ENCODE measurements around the gene SCIN.
"Not testable (repeated sequence)": the region's sequence is repeated elsewhere in the genome, so short reads cannot be mapped to it uniquely, and the experiment has no call there.

The SCIN gene

DNA sequence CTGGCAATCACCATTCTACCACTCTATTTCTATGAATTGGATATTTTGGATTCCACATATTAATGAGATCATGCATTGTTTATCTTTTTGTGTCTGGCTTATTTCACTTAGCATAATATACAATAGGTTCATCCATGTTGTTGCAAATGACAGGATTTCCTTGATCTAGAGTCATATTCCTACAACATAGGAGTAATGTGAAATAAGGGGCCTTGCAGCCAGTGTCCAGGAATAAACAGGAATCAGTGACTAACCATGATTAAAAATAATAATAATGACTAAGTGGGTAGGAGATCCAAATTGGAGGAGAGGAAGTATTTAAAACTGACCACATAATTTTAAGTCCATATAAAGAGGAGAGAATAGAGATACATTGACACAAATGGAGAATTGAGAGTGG lies 49.9 kb downstream of the SCIN start:
- DNase-seq = no peak

DNA sequence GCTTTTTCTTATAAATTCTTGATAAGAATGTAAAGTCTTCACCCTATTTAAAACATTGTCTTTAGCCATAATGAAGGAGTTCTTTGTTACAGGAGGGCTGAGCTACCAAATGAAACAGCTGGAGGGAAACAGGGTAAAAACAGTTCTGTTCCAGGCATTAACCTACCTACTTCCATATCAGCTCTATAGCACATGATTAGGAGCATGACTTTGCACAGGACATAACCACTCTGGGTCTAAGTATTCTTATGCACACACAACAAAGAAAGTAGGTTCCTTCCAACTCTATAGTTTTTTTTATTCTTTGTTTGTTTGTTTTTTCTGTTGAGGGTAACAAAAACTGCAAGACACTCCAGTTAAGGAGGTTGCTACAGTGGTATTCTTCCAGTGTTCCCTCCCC lies 52.7 kb downstream of the SCIN start:
- no peak for DNase-seq

DNA sequence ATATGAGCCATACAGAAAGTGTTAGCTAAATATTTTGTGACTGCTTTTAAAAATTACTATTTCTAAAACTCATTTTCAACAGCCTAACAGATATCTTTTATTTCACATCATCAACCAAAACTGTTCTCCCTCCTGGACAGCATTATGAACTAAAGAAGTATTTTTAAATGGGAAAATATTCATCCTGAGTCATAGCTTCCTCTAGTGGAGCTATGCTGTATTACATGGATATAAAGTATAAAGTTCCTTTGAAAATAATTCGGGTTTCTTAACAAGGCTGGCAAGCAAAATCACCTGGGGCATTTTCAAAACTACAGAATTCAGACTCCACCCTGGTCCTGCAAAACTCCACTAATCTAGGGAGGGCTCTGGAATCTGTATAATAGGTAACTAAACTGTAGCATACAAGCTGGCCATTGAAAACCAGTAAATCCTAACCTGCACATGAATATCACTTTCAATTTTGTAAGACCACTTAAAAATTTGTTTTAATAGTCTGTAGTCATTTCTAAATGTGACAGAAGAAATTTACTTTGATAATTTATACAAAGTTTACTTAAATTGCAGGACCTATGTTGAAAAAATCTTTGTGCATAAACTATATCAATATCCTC lies 53.5 kb downstream of the SCIN start:
- no peak for DNase-seq

DNA sequence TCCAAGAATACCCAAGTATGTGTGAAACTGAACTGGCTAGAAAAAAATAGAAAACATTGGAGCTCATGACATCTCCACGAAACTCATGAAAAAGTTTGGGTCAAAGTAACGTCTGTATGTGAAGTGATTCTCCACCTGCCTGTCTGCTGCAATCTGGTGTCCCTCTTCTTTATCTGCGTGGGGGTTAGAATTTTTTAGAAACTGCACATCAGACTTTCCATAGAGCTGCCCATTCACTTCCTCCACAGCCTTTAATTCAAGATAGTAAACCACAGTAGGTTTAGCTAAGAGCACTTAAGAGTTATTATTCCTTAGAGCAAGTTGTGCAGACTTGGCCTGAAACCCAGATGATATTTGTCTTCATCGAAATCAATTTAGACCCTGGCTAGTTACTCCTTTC lies 55.3 kb downstream of the SCIN start:
- DNase-seq = no peak

DNA sequence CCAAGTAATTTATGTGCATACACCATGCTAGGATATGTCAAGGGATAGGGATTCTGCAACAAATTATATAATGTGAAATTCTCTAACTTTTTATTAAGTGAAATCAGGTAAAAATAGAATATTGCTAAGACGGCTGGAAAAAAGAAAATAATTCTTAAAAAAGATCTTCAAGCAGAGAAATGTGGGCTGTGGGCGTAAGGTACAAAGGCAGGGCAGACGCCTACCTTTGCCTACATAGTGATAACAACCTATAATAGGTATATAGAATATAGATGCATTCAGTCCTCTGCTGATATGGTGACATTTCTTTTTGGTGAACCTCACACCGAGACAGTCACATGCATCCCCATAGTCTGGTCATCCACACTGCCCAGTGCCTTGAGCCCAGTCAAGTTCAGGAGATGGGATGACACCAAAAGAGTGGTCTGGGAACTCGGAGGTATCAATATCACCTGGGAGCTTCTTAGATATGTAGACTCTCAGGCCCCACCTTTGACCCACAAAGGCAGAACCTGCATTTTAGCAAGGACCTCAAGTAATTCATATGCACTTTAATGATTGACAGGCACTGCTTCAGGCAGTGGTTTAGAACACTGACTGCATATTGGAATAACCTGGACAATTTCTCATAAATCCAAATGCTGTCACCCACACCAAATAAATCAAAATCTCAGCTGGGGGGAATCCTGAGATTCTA lies 59.4 kb downstream of the SCIN start:
- DNase-seq = no peak

DNA sequence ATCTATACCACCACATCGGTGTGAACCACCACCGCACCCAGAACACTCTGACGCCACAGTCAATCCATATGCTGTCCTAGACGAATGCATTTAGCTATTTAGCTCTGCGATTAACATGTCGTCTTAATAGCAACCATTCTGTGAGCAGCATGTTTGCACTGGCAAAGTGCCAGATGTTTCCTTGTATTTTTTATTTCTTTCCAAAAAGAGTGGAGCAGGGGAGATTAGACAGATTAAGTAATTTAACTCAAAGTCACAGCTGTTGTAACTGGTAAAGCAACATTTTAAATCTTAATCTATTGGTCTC lies 59.9 kb downstream of the SCIN start:
- DNase-seq = no peak

DNA sequence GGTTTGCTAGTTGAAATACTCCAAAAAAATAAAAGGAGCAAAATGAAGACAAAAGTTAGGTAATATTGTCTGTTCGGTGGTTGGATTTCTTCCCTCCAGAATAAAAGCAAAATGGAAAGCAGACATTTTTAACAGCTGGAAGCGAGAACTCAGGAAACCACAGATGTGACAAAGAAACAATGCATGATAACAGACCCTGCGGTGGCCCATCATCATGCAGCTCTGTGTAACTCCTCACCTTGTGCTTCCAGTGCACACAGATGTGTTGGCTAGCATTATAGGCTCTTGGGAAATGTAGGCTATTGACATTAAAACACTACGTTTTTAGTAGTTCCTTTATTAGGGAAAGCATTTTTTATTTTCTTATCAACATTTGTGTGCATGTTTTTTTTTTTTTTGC lies 63.1 kb downstream of the SCIN start:
- DNase-seq = no peak

DNA sequence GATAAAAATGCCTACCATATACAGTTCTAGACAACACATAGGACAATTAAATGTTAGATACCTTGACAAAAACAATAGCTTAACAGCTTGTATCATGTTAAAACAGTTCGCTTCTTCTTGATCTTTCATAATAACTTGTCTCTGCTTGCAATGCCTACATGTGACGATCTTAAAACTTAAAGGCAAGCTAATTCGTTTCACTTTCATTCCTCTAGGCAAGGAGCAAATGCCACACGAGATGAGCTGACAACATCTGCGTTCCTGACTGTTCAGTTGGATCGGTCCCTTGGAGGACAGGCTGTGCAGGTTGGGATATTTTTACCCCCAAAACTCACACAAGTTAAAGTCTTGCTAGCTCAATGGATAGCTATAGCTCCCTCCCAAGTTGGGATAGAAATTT lies 65.3 kb downstream of the SCIN start:
- no peak for DNase-seq

DNA sequence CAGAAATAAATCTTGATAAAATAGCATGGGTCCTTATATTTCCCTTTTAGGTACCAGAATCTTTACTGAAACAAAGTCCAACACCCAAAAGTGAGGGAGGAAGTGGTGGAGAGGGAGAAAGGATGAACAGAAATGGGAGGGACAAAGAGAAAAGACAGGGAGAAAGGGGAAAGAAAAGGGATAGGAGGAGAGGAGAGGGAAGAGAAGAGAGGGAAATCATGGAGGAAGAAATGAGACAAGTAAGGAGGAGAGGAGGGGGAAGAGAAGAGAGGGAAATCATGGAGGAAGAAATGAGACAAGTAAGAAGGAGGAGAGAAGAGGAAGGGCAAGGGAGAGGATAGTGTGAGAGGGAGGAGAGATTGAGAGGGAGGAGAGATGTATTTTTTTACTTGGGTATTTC lies 66.8 kb downstream of the SCIN start:
- no peak for DNase-seq

DNA sequence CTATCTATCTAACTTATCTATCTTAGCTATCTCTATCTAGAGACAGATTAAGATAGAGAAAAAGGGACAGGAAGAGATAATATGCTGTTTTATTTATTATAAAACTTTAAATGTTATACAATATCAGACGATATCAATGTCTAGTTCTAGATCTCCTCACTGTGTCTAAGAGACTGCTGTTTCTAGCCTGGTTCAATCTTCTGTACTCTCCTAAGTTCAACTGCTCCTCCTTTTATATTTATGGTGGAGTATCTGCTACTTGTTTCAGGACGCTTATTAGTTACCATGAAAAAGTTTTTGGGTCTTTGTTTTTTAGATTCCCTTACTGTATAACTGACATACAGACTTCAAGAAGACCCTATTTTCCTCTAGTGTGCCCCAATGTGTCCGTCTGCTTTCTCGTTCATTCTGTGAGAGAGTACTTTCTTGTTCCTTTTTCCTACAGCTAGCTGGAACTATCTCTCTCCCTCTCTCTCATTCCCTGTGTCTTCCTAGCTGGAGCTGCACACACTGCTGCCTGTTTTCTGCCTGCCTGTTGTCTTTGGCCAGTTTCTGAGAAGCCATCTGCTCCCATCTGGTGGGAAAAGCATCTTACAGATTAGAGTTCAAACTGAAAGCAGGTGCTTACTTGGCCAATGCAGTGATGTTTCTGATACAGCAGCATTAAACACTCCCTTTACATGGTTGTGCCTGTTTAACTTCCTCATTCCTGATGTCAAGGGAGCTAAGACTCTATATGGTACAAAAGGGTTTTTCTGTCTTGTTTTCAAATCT lies 67.5 kb downstream of the SCIN start:
- DNase-seq = no peak

DNA sequence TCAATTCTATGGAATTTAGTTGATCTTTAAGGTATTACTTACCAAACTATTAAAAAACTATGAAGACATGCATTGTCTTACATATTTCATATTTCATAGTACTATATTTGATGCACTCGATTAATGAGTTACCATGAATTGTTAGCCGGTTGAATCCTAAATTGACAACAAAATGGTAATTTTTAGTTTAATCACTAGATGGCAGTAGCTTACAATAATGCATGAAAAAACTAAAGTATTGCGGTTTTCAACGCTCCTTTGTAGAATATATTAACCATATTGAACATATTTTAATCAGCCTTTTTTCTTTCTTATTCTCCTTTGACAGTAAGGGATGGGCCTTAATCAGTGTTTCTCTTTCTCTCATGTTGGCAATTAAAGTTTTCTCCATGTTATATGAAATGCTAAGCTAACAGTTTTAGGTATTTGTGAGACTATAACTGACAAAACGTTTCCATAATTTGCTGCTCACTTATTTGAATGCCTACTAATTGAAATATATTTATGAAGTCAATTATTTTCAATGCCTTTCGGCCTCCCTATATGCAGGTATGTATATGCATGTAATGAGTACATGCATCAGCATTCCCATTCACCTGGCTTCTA lies 68.4 kb downstream of the SCIN start:
- no peak for DNase-seq

DNA sequence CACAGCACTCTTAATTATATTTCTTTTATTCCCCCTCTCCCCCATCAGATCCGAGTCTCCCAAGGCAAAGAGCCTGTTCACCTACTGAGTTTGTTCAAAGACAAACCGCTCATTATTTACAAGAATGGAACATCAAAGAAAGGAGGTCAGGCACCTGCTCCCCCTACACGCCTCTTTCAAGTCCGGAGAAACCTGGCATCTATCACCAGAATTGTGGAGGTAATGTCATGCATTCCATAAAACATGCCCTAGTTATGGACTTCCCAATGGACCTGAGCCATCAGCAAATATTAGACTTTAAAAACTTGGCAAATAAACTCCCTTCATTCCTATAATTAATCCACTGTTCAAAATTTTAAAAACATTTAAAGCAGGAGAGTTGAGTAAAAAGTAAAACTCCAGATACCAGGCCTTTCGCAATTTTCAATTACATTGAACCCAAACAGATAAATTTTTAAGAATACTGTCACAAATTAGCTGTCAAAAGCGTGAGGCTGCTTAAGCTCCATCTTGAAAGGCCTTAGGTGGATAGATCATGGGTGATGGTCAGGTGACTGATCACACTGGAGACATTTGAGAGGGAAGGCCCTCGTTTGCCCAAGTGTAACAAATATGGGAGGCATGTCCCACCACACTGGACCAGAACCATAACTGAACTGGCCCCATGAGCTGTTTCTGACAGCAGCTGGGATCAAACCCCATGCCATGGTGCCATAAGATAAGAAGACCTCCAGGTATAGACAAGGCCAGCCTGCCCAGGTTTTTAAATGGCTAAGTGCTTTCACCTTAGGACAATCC lies 70.0 kb downstream of the SCIN start:
- DNase-seq = no peak

DNA sequence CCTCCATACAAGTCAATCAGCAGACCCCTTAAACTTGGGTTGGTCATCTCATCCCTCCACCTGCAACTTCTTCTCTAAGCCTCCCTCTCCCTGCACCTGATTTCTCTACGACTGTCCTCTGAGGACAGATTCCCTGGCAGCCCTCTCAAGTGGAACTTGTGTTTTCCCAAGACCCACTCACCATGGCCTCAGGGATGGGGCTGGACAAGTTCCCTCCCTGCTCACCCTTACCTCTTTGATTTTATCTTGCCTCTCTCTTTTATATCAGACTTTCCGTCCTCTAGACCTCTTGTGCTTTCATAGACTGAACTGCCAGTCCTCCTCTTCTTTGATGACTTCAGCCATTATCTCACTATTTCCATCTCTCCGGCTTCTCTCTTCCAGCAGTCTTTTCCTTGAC lies 70.7 kb downstream of the SCIN start:
- no peak for DNase-seq

DNA sequence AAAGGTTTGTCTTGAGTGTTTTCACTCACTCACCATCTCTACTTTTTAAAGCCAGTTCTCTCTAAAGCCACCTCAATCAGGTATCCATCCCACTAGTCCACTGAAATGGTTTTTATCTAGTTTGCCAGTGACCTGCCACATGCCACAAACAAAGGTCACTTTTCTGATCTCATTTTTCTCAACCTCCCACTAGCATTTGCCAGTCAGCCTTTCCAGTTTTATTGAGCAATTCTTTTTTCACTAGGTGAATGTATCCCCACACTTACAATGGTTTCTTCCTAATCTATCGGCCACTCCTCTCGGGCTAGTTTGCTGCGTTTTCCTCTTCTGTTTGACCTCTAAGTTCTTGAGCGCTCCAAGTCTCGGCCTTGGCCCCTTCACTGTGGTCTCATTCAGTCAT lies 72.0 kb downstream of the SCIN start:
- no peak for DNase-seq

DNA sequence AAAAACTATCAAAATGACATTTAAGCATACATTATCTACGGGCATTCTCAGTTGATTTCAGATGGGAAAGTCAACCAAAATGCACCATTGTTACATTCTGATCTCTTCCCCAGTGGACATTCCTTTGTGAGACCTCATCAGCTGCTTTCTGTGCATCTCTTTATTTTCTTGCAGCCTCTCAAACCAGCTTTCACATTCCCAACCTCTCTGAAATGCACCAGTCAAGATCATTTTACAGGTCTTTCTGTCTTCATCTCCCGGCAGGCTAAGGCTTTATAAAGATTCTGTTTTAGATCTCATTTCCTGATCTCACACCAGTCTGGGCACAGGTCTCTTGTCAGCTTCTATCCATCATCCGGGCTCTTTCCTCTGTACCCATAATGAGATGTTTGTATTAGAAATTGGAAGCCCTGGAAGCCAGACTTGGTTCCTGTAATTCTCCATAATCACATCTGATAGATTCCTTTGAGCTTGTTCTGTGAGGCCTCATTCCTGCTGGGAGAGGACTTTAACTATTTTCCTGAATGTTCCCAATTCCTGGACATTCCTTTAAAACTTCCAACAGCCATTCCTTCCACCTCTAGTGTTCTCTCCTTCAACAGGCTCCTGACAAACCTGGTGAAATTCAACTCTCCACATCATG lies 72.6 kb downstream of the SCIN start:
- no peak for DNase-seq

DNA sequence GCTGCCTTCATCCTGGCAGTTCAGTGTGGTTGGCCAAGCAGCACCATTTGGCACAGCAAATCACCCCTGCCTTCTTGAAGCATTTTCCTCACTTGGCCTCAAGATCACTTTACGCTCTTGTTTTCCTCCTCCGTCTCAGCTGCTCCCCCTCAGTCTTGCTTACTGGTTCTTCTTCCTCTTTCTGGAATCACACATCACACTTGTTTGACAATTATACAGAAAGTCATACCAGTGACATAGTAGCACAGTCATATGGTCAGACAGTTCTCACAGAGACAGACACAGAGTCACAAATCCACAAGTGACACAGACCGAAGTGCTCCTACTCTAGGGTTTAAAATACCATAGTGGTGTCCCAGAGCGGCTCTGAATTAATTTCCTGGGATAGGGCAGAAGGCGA lies 73.1 kb downstream of the SCIN start:
- no peak for DNase-seq

DNA sequence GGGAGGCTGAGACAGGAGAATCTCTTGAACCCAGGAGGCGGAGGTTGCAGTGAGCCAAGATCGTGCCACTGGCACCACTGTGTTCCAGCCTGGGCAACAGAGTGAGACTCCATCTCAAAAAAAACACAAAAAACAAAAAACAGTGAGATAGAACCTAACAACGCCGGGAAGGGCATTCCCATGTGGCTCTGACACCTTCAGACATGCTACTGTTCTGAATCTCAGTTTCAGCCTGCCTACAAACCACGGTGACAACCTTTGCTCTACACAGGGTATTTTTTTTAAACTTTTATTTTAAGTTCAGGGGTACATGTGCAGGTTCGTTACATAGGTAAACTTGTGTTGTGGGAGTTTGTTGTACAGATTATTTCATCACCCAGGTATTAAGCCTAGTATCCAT lies 74.7 kb downstream of the SCIN start:
- not testable (repeated sequence) for DNase-seq

DNA sequence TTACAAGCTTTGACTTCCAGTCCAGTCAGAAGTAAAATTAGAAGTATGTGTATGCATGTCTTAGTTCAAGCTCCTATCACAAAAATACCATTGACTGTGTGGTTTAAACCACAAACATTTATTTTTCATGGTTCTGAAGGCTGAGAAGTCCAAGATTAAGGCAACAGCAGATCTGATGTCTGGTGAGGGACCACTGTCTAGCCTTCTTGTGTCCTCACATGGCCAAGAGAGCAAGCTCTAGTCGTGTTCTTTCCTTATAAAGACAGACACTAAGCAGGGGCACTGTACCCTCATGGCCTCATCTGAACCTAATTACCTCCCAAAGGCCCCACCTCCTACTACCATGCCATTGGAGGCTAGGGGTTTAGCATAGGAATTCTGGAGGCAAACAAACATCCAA lies 75.6 kb downstream of the SCIN start:
- no peak for DNase-seq

DNA sequence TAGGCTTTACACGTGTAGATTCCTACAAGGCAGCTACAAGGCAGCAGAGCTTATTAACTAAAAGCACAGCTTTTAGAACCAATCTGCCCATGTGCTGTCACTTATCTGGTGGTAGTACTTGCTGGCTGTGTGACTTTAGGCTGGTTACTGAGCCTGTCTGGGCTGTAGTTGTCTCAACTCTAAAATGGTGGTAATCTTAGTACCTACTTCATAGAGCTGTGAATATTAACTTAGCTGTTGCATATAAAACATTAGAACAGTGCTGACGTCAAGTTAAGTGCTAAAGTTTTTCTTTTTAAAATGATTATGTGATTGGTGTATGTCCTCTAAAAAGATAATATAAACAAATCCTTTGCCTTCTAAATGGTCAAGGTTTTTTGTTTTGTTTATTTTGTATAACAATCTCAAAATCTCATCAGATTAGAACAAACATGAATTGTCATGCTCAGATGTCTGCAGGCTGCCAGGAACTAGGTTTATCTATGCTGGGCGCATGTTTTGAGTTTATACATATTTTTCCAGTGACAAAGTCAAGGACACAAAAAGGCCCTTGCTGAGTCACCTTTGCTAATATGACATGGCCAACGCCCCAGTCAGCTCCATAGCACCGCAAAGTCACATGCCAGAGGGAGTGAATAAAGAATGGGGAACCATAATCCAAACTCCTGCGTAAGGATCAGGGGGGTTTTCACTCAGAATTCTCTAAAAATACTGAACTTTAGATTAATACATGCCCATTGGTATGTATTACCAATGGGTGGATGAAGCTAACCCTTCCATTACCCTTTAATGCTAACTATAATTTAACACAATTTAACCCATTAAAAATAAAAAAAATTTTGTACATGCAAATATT lies 77.1 kb downstream of the SCIN start:
- no peak for DNase-seq

DNA sequence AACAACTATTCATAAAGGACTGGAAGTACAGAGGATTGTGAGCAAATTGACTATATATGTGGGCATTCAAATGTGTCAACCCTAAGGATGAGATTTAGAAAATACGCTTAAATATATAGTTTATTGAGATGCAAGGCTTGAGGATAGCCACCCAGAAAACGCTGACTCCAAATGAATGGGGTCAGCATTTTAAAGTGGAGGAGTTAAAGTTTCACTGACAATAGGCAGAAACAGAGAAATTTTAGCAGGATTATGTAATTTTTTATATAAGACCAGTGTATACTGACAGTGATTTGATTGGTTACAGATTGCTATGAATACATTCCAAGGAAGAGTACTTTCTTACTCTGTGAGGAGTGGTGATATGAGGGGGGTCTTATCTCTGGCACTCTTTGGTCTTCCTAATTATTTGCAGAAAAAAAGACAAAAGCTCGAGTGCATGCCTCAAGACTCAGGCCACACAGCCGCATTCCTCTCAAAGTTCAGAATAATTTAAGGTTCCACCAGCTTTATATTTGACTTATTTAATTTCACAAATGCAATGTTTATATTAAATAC lies 78.3 kb downstream of the SCIN start:
- DNase-seq = no peak

DNA sequence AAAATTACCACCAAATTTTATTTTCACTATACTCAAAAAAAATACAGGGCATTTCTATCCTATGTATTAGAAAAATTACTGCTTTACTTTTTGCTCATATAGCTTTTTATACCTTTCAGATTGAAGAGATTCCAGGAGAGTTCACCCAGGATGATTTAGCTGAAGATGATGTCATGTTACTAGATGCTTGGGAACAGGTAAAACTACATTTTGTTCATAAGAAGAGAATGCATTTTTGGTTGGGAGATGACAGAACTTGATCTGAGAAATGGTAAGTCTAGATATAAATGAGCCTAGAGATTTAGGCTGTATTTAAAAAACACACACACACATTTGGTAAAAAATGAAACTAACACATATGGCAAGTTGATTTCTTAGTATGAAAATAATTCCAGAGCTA lies 78.8 kb downstream of the SCIN start:
- no peak for DNase-seq
